Activated naive CD8-positive, alpha-beta T cell treated with anti-CD3 and anti-CD28 coated beads, Interleukin-2, amount 50 U/mL, for 24 hours (primary cell): Measurements from ENCODE around the gene P2RY6.

Experiments used
- ATAC-seq: fragments of 150-1000 bp; cut with Tn5 transposase; one replicate; pipeline ENCODE4 v1.10.0; 2021
- DNase-seq: peaks from one replicate; pipeline ENCODE4 v3.0.0; 2021
- H3K27ac Mint-ChIP-seq: one replicate; pipeline ENCODE4 v1.8.0; 2021; ENCODE audit warnings: mild to moderate bottlenecking, mixed read lengths
- H3K27me3 Mint-ChIP-seq: one replicate; pipeline ENCODE4 v1.8.0; 2021; ENCODE audit warnings: mixed read lengths
- H3K36me3 Mint-ChIP-seq: one replicate; pipeline ENCODE4 v1.8.0; 2021; ENCODE audit warnings: low read depth, mixed read lengths
- H3K4me1 Mint-ChIP-seq: one replicate; pipeline ENCODE4 v1.8.0; 2021; ENCODE audit warnings: mixed read lengths
- H3K4me3 Mint-ChIP-seq: one replicate; pipeline ENCODE4 v1.8.0; 2021; ENCODE audit warnings: mild to moderate bottlenecking, moderate library complexity, mixed read lengths
- H3K9me3 Mint-ChIP-seq: one replicate; pipeline ENCODE4 v1.8.0; 2021; ENCODE audit warnings: mixed read lengths

Gene P2RY6

GRCh38 chr11:73307323-73308002, 35.3 kb downstream of the P2RY6 start:
- no peaks in the 10 kb centered on the region for H3K36me3 Mint-ChIP-seq
- DNase-seq (peak; percentile 95), ATAC-seq (peak; percentile 65)
- H3K27me3 Mint-ChIP-seq, result peaks cover 26% of the 10 kb centered on the region
- H3K4me1 Mint-ChIP-seq, result peaks cover 6% of the 10 kb centered on the region
- no peak overlapping the region for H3K27ac Mint-ChIP-seq
- peak overlapping the region; percentile 82 for H3K4me3 Mint-ChIP-seq
- no peaks in the 10 kb centered on the region for H3K9me3 Mint-ChIP-seq

GRCh38 chr11:73308003-73308960, 36.1 kb downstream of the P2RY6 start, which contains the start of gene ARHGEF17:
ARHGEF17 (plus strand) TSS chr11:73308276; CDS start chr11:73308639, 363 bp downstream.
- no peaks in the 10 kb centered on the region for H3K36me3 Mint-ChIP-seq
- H3K4me3 Mint-ChIP-seq, result peak within 1 kb of the TSS; percentile 82
- H3K27ac Mint-ChIP-seq, result no peak within 1 kb of the TSS
- H3K9me3 Mint-ChIP-seq, result no peaks in the 10 kb centered on the region
- ATAC-seq (peak; percentile 6), DNase-seq (peak; percentile 34)
- peaks cover 24% of the 10 kb centered on the region for H3K27me3 Mint-ChIP-seq
- H3K4me1 Mint-ChIP-seq, result peaks cover 6% of the 10 kb centered on the region

- peaks cover 20% of the 10 kb centered on the region for H3K27me3 Mint-ChIP-seq
- no peak overlapping the region for H3K4me3 Mint-ChIP-seq
- H3K36me3 Mint-ChIP-seq, result no peaks in the 10 kb centered on the region
- DNase-seq (no peak), ATAC-seq (no peak)
- H3K9me3 Mint-ChIP-seq, result no peaks in the 10 kb centered on the region
- peaks cover 6% of the 10 kb centered on the region for H3K4me1 Mint-ChIP-seq
- H3K27ac Mint-ChIP-seq, result no peak overlapping the region
Measured at GRCh38 chr11:73308961-73309919, 37.1 kb downstream of the P2RY6 start.

GRCh38 chr11:73310076-73310475, 37.9 kb downstream of the P2RY6 start:
- ATAC-seq, result no peak
- H3K9me3 Mint-ChIP-seq, result no peaks in the 10 kb centered on the region
- peaks cover 6% of the 10 kb centered on the region for H3K4me1 Mint-ChIP-seq
- peaks cover 17% of the 10 kb centered on the region for H3K27me3 Mint-ChIP-seq
- H3K36me3 Mint-ChIP-seq, result no peaks in the 10 kb centered on the region
- no peak for DNase-seq
- H3K4me3 Mint-ChIP-seq, result no peak overlapping the region
- no peak overlapping the region for H3K27ac Mint-ChIP-seq

GRCh38 chr11:73310661-73311393, 38.7 kb downstream of the P2RY6 start:
- DNase-seq (no peak), ATAC-seq (no peak)
- Mint-ChIP-seq H3K4me1 (peaks cover 6% of the 10 kb centered on the region), H3K27ac (no peak overlapping the region), H3K36me3 (no peaks in the 10 kb centered on the region), H3K27me3 (peaks cover 15% of the 10 kb centered on the region), H3K4me3 (no peak overlapping the region), H3K9me3 (no peaks in the 10 kb centered on the region)

- Mint-ChIP-seq H3K9me3 (no peaks in the 10 kb centered on the region), H3K4me1 (peaks cover 6% of the 10 kb centered on the region), H3K4me3 (no peak overlapping the region), H3K27me3 (peaks cover 12% of the 10 kb centered on the region), H3K36me3 (no peaks in the 10 kb centered on the region), H3K27ac (no peak overlapping the region)
- DNase-seq (no peak), ATAC-seq (no peak)
Measured at GRCh38 chr11:73311394-73311869, 39.3 kb downstream of the P2RY6 start.

- DNase-seq (no peak), ATAC-seq (no peak)
- Mint-ChIP-seq H3K36me3 (no peaks in the 10 kb centered on the region), H3K9me3 (no peaks in the 10 kb centered on the region), H3K4me1 (peaks cover 3% of the 10 kb centered on the region), H3K27ac (no peak overlapping the region), H3K27me3 (peaks cover 7% of the 10 kb centered on the region), H3K4me3 (no peak overlapping the region)
Measured at GRCh38 chr11:73312036-73312435, 39.9 kb downstream of the P2RY6 start.

- no peak for ATAC-seq
- no peak for DNase-seq
- no peaks in the 10 kb centered on the region for H3K4me1 Mint-ChIP-seq
- H3K27me3 Mint-ChIP-seq, result peaks cover 4% of the 10 kb centered on the region
- no peak overlapping the region for H3K27ac Mint-ChIP-seq
- H3K36me3 Mint-ChIP-seq, result no peaks in the 10 kb centered on the region
- no peak overlapping the region for H3K4me3 Mint-ChIP-seq
- H3K9me3 Mint-ChIP-seq, result no peaks in the 10 kb centered on the region
Measured at GRCh38 chr11:73312851-73313327, 40.8 kb downstream of the P2RY6 start.

GRCh38 chr11:73313652-73314051, 41.5 kb downstream of the P2RY6 start:
- Mint-ChIP-seq H3K4me1 (no peaks in the 10 kb centered on the region), H3K9me3 (no peaks in the 10 kb centered on the region)

GRCh38 chr11:73314117-73314961, 42.2 kb downstream of the P2RY6 start:
- Mint-ChIP-seq H3K4me3 (no peak overlapping the region), H3K4me1 (no peaks in the 10 kb centered on the region), H3K27me3 (peaks cover 4% of the 10 kb centered on the region), H3K9me3 (no peaks in the 10 kb centered on the region), H3K36me3 (no peaks in the 10 kb centered on the region), H3K27ac (no peak overlapping the region)
- DNase-seq, result no peak
- peak; percentile 12 for ATAC-seq

More at GRCh38 chr11:73313652-73314051, 41.5 kb downstream of the P2RY6 start:
- H3K4me3 Mint-ChIP-seq, result no peak overlapping the region
- no peak overlapping the region for H3K27ac Mint-ChIP-seq
- no peak for ATAC-seq
- H3K27me3 Mint-ChIP-seq, result peaks cover 4% of the 10 kb centered on the region
- H3K36me3 Mint-ChIP-seq, result no peaks in the 10 kb centered on the region
- DNase-seq, result no peak

GRCh38 chr11:73315293-73316020, 43.3 kb downstream of the P2RY6 start:
- no peaks in the 10 kb centered on the region for H3K9me3 Mint-ChIP-seq
- H3K27me3 Mint-ChIP-seq, result no peaks in the 10 kb centered on the region
- no peak overlapping the region for H3K27ac Mint-ChIP-seq

GRCh38 chr11:73316422-73316821, 44.3 kb downstream of the P2RY6 start:
- Mint-ChIP-seq H3K27ac (no peak overlapping the region), H3K9me3 (no peaks in the 10 kb centered on the region), H3K36me3 (no peaks in the 10 kb centered on the region), H3K27me3 (no peaks in the 10 kb centered on the region), H3K4me3 (no peak overlapping the region), H3K4me1 (peaks cover under 1% of the 10 kb centered on the region)
- DNase-seq (no peak), ATAC-seq (no peak)

More at GRCh38 chr11:73315293-73316020, 43.3 kb downstream of the P2RY6 start:
- Mint-ChIP-seq H3K4me1 (no peaks in the 10 kb centered on the region), H3K36me3 (no peaks in the 10 kb centered on the region), H3K4me3 (no peak overlapping the region)
- DNase-seq, result no peak
- no peak for ATAC-seq
